Stimulated activated CD4-positive, alpha-beta T cell treated with anti-CD3 and anti-CD28 coated beads, Interleukin-2, amount 100 ng/mL, for 48 hours (primary cell): Measurements from ENCODE around the gene BHLHA9.

ENCODE experiments used
- DNase-seq, 2 donors: peaks; one replicate each; pipeline ENCODE4 v3.0.0-alpha.2; 2020

Gene BHLHA9

DNA sequence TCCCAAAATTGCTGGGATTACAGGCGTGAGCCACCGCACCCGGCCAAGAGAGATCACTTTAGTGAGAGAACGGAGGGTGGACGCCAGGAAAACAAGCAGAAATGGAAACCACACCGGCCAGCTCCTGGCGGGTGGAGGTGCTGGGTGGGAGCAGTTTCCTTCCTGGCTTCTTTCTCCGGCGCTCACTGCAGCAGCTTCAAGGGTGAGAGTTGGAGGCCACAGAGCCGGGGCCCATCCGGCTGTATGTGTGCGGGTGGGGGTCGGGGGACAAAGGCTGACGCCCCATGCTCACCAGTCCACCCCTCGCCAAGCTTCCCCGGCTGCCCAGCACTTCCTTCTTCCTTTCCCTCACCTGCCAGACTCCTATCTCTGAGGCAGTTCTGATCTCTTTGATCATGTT is 13.5 kb upstream of the BHLHA9 start:
- no peak for DNase-seq

DNA sequence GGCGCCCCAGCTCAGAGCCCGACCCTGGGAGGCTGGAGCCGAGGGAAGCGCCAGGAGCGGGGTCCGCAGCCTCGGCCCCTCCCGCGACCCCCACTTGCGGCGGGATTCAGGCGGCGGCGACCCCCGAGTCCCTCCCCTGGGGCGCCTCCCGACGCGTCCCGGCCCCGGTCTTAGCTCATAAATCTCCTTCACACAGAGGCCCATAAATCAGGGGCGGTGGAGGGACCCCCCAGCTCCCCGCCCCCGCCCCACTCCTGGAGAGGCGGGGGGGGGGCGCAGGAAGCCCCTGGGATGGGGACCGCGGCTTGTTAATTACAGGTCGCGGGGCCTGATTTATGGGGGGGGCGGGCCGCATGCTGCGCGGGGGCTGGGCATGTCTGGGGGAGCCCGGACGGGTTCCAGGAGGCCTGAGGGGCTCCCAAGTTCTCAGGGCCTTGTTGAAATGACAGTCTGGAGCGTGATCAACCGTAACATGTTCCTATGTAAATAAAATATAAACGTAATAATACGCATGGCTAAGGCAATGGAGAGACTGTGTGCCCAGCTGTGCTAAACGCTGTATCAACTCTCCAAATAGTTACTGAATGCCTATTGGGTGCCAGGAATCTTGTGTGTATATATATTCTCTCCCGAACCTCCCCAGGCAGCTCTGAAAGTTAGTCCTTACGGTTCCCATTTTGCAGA is 10.0 kb upstream of the BHLHA9 start:
- DNase-seq, result no peak

- DNase-seq, result no peak
Observed at GRCh38 chr17:1260770-1261161, 9.5 kb upstream of the BHLHA9 start.

DNA sequence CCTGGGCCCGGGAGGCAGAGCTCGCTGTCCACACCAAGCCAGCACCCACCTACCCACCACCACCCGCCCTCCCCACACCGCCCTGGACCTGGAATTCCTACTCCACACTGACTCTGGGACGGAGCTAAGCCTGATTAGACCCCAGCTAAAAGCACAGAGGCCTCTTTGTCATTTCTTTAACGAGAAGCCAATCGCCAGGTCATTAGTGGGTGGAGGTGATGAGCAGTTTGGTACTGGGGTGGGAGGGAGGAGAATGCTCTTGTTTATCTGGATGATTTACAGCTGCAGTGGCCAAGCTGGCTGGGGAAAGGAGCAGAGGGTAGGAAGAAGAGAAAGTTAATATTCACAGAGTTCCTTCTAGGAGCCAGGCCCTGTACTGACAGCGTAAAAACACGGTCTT is 6.0 kb upstream of the BHLHA9 start:
- no peak for DNase-seq

DNA sequence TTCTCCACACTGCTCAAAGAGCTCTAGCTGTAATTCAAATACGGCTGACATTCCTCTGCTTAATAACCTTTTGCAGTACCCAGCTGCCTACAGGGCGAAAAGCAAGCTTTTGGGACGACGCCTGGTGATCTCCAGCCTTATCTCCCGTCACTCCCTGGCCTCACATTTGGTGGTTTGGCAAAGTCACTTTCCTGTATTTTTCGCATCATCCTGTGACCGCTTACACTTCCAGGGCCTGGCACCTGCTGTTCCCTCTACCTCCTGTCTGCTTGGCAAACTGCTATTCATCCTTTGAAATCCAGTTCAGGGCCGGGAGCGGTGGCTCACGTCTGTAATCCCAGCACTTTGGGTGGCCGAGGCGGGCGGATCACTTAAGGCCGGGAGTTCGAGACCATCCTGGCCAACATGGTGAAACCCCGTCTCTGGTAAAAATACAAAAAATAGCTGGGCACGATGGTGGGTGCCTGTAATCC is 2.7 kb upstream of the BHLHA9 start:
- no peak for DNase-seq

GRCh38 chr17:1271030-1271423 is 783 bp downstream of the BHLHA9 start:
- DNase-seq, result no peak

DNA sequence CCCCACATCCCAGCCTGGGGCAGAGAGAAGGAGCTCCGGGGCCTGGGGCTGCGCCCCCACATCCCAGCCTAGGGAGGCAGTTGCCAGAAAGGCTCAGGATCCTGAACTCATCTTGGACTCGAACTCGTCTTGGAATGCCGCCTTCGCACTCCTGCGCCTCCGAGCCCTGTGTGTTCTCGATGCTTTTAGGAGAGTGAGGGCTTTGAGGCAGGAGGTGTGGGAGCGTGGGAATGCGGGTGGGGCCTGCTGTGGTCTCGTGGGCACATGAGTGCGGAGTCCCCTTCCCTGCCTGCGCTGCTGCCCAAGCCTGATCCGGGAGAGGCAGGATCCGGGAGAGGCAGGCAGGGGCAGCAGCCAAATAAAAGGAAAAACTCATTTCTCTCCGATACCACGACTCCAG is 1.2 kb downstream of the BHLHA9 start:
- no peak for DNase-seq

GRCh38 chr17:1272701-1273100 is 2.5 kb downstream of the BHLHA9 start:
- no peak for DNase-seq

- DNase-seq, result no peak
Observed at GRCh38 chr17:1273492-1274244, 3.4 kb downstream of the BHLHA9 start.

GRCh38 chr17:1274245-1274608 is 4.0 kb downstream of the BHLHA9 start:
- no peak for DNase-seq

- no peak for DNase-seq
Observed at GRCh38 chr17:1275205-1275961, 5.1 kb downstream of the BHLHA9 start.

DNA sequence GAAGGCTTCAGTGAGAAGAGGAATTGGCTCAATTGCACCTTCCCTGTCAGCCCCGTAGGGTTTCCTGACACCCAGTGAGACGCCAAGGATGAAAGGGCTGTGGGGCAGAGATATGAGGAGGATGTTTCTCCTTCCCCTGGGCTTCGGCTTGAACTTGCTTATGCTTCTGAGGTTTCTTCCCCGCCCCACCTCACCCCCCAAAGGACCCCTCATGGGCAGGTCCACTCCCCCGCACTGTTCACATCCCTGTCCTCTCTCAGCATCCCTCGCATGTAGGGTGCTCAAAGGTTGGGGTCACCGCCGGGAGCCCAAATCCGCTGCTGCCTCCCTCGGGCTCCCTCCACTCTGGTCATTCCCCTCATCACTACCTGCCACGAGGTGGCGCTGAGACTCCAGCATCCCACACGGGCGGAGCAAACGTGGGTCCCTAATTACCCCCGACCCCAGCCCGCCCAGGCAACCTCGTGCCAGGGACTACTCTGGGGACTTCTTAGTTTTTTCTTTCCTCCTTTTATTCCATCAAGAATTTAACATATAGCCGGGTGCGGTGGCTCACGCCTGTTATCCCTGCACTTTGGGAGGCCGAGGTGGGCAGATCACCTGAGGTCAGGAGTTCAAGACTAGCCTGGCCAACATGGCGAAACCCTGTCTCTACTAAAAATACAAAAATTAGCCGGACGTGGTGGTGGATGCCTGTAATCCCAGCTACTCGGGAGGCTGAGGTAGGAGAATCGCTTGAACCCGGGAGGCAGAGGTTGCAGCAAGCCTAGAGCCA is 5.9 kb downstream of the BHLHA9 start:
- DNase-seq, result peak; percentile 70

DNA sequence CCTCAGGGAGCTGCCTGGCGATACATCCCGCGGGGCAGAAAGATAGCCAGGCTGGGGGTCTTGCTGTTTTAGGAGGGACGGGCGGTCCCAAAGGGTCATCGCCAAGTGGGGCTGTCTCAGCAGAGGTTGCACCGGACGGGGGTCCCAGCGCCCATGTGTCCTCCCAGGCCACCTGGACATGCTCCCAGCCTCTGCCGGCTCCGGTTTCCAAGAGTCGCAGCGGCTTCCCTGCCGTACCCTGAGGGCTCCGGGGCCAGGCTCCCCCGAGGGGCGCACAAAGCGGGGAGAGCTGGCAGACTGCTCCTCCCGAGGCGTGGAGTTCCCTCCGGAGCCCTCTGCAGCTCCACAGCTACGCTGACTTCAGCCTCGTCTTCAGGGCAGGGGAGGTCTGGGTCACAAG is 10.4 kb downstream of the BHLHA9 start:
- no peak for DNase-seq

- no peak for DNase-seq
Observed at GRCh38 chr17:1286379-1287106, 16.3 kb downstream of the BHLHA9 start.

- no peak for DNase-seq
Observed at GRCh38 chr17:1289695-1290094, 19.5 kb downstream of the BHLHA9 start.

GRCh38 chr17:1290676-1291075 is 20.4 kb downstream of the BHLHA9 start:
- DNase-seq, result no peak

- peak; percentile 28 to 46 for DNase-seq
Observed at GRCh38 chr17:1294157-1294717, 24.0 kb downstream of the BHLHA9 start.

DNA sequence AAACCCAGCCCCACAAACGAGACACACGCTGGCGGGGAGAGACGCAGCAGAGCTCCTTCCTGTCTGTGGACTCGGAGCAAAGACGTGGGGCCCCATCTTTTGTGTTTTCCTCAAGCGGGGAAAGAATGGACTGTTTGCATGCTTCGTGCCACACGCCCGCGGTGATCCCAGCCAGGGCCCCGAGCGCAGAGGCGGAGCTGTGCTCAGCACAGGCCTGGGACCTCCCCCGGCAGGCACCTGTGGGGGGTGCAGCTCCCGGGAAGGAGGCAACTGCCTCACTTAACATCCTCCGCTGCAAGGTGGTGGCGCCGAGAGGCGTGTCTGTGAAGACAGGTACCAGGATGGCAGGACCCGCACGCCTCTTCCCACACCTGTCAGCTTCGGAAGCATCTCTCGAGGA is 28.4 kb downstream of the BHLHA9 start:
- peak; percentile 17 to 24 for DNase-seq

DNA sequence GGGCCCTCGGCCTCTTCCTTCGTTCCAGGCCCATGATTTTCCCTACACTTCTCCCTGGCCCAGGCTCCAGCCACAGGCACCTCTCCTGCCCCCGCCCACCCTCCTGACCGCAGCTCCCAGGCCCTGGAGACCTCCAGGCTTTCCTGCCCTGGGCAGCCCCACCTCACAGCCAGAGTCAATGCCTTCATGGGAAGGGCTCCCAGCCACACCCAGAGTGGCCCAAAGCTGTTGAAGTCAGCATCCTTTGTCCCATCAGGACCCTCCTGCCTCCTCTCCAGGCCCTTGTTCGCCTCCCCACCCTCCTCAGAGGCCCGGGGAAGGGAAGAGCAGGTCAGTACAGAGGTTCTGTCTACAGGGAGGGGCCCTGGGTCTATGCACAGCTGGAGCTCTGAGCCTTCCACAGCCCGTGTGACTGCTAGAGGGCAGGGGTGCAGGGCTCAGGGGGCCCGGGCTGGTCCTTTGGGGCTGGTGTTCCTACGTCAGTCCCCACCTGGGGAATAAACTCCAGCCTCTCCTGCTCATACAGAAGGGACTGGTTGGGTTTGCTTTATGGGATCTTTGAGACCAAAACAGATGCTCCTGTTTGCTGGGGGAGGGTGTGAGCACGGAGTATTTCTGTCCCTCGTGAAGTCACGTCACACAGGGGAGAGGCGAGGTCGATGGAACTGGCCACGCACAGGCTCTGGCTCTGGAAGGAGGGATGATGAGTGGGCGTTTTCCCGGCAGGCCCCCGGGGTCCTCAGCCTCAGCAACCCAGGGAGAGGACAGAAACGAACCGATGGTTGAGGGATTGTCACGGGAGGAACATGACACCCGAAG is 29.5 kb downstream of the BHLHA9 start:
- no peak for DNase-seq

- DNase-seq, result no peak
Observed at GRCh38 chr17:1300371-1300905, 30.2 kb downstream of the BHLHA9 start.

DNA sequence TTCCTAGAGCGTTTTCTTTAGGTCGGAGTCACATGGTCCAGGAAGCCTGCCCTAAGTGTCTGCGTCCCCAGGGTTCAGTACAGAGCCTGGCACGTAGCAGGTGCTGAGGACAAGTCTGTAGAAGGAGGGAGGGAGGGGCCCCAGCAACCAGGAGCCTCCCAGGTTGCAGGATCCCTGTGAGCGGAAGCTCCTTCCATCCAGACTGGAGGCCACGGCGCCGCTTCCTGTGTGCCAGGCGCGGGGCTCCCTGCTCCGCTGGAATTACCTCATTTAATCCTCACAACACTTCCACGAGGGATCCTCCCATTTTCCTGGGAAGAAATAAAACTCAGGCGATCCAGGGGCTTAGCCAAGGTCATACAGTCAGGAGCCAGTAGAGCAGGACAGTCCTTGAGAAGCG is 31.3 kb downstream of the BHLHA9 start:
- DNase-seq, result no peak
